IPS DF 19.7 (cell line): ENCODE results near the gene COLEC12.

Experiments used
- DNase-seq: peaks from one replicate; pipeline ENCODE4 v3.0.0-alpha.2; 2013; ENCODE audit warnings: low read depth, low spot score

COLEC12 gene

DNA sequence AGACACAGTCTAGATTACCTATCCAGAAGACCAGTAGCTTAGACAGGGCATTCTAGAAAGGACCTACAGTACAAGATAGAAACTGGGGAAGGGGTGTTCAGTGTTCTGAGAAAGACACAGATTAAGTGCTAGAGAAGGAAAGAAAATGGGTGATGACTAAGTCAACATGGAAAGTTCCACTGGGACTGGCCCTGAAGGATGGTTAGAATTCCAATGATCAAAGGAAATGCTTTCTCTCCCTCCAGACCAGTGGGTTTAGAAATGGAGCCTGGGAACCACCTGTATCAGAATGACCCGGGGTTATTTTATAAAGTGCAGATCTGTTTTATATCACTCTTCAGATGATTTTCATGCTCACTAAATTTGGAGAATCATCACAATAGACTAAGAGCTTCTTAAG is 5.8 kb upstream of the COLEC12 start:
- no peak for DNase-seq

DNA sequence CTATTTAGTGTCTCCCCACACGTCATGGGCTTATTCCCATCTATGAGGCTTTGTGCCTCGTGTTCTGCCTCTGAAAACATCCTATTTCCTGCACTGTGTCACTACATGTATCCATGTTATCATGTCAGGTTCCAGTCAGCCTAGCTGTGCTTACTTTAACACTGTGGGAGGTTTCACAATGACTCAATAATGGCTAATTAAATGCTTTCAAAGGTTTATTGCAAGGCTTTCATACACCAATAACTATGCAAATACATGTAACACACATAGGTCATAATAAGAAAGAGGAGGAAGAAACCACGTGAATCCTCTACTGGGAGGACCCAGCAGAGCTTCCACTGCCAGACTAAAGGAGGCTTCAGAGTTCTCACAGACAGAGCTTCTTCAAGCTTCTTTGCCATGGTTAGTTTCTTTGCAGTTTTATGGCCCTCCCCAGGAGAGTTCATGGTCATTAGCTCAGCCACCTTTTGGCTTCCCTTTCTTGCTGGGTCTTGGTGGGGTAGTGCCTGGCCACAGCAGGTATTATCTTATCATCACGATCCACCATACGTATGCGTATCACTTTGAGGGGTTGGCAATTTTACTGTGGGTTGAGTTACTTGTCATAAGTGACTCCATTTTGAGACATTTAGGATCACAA is 5.1 kb upstream of the COLEC12 start:
- no peak for DNase-seq

DNA sequence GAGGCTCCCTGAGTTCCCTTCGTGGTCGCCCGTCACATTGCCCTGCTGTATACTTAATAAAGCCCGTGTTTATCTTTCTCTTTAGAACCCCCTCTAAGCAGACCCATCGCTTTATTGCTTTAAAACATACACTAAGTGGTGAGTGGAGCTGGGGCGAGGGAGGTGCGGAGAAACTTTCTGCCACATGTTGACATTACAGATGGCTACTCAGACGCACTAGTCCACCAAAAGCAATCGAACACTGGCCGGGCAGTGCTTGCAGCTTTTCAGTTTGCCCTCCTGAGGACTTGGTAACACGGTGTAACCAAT is 859 bp upstream of the COLEC12 start:
- no peak for DNase-seq

DNA sequence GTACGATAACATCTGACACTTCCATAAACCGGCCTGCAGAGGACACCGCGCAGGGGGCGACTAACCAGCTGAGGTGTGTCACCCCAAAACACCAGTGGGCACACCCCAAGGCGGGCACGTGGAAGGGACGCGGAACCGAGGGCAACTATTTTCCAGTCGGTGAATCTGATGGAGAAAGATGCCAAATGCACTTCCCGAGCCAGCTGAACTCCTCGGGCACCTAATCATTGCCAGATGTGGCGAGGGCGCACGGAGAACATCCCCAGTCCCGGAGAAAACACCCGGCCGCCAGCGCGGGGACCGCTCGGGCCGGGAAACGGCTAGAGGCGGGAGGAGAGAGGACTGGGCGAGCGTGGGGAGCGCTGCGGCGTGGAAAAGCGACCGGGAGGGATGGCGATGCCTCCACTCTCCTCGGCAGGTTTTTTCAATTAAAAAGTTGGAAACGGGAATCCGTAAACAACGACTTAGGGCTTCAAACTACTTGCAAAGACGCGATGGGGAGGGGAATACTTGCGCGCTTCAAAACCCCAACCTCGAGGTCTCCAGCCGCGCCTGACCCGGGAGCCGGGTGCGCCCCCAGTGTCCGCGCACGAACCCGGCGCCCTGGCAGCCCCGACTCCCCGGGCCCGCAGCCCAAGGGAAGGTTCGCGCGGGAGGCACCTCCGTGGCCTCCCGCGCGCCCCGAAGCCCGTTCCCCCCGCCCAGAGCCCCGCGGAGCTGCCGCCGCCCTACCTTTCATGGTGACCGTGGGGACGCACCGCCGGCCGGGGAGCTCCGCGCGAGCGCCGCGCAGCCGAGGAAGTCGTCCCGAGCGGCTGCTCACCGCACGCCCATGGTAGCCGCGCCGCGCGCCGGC is 497 bp downstream of the COLEC12 start:
- DNase-seq = no peak

DNA sequence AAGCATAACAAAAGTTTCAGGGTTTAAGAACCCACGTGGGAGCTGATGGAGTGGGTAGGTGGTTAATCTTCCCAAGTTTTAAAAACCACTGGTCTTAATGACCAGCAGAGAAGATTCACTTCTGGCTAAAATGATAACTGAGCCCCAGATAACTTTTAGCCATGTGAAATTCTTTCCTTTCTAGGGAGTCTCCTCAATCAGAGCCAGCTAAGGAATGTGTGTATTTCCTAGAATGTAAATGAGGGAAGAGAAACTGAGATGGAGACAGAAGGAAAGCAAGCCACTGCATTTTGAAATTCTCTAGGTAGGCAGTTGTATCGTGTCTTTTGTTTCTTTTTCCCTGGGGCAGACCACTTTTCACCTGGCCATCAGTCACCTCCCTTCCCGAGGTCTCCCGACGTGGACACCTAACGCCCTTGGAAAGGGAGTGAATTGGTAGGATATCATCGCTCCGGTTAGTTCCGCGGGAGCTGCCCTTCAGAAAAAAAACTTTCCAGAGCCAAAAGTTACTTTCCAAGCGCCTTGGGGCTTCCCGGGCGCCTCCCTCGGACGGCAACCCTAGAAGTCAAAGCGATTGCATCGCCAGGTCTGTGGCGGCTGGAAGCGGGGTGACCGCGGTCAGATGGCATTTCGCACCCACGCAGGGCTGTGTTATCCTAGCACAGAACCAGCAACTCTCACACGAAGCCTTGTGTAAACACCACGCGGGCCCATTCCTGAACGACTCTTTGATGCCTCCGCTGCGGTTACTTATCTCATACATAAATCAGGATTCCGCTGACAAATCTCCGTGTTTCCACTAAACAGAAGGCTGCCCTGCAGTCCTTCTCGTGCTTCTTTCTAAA is 1.3 kb downstream of the COLEC12 start:
- DNase-seq = no peak

DNA sequence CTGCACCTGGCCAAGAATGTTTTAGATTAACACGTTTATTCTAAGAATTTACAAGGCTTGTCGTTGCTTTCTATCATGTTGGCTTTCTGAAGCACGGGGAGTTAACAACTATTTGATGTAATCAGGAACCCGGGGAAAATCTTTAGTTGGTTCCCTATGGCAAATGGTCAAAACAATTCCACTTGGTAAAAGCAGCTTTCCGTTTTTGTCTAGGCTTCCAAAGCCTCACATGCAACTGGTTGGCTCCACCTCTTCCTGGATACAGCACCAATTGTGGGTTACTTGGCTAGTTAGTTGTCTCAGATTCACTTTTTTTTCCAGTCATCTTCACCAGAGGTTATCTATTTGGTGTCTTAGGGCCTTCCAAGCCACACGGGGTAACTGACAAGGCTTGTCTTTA is 2.8 kb downstream of the COLEC12 start:
- DNase-seq = no peak

DNA sequence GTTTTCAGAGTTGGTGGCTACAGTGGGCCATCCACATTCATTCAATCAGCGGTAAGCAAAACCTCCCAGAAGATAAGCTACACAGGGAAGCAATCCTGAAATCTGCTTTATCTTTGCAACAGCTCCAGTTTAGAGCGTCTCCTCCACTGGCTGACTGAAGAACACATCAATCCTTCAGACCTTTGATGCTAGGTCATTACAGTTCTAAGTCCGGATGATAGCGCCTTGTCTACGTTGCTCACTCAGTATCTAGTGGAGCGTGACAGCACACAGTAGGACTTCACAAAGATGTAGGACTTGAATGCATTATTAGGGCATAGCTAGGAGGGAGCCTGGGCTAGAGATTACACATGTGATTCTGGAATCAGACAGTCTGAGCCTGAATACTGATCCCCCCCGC is 5.0 kb downstream of the COLEC12 start:
- DNase-seq = no peak

DNA sequence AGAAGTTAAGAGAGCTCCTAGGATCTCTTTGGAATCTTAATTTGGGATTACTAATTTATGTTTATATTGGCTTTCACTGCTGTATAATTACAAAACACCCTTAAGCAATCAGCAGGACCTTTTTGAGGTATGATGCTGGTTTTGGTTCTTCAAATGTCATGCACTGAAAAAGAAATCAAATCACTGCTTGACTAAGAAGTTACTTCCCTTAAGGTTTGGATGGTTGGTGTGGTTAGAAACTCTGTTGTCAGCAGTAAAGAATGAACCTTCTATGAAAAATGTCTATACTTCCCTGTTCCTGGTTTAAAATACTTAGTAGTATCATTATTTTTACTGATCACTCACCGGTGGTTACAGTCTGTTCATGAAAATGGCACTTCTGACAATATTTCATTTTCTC is 5.5 kb downstream of the COLEC12 start:
- DNase-seq = no peak

DNA sequence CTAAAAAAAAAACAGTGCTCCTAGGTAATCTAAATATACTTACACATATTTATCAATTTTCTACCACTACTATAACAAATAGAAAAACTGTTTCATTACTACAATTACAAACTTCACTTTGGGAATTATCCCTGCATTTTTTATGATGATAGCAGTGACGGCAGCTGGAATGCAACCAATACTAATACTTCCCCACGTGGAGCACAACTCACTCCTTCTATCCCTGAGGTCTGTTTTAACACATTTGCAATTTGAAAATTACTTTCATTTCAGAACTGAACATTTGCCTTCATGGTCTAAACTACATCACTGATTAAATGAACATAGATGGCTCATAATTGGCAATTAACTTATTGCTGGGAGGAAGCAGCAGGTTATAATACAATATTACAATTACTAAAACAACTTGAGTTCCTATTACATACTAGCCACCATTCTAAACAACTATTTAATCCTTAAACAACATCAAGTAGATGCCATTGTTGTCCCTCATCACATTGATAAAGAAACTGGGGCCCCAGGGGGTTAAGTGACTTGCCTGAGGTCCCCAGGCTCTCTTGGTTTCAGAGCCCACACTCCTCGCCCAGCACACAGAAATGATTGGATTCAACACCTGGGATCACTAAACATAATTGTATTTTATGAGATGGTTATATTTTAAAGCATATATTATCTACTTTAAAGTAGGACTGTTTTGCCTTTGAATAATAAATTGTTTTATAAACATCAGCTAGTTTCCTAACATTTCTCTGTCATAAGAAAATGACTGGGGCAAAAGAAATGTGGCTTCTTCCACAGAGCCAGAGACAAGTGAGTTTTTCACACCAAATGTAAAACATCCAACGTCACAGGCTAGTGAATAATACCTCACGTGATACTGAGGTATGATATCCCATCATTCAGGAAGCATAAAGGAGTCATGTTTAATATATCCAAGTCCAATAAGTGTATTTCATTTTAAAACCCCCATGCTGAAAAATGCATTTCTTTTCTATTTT is 6.2 kb downstream of the COLEC12 start:
- no peak for DNase-seq

DNA sequence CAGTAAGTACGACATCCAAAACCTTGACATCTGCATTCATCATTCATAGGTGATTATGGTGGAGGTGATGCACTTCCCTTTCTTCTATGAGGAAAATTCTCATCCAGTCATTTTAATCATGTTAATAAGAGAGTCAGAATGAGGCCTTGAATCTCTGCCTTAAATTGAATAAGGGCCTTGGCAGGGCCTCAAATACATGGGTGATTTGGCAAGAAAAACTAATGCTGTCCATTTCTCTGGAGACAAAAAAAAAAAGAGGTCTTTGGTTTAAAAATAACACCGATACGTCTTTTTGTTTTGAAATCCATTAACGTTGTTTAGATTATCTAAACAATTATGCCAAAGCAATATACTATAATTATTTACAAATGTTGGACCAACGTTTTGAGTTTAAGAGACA is 8.1 kb downstream of the COLEC12 start:
- no peak for DNase-seq

DNA sequence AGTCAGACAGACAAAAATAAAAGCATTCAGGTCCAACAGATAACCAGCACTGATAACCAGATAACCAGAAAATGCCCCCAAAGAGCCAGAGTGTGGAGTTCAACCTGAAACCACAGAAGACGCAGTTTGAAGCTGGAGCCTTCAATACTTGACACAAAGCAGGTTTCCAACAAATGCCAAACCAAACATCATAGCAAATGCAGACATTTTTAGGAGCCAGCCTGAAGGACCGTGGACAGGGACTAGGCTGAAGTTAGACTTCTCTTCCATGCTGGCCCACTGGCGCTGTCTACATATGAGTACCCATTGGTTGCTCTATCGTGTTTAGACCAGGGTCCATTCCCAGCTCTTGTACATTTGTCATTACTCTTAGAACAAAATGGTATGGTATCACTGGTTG is 9.9 kb downstream of the COLEC12 start:
- DNase-seq = no peak

DNA sequence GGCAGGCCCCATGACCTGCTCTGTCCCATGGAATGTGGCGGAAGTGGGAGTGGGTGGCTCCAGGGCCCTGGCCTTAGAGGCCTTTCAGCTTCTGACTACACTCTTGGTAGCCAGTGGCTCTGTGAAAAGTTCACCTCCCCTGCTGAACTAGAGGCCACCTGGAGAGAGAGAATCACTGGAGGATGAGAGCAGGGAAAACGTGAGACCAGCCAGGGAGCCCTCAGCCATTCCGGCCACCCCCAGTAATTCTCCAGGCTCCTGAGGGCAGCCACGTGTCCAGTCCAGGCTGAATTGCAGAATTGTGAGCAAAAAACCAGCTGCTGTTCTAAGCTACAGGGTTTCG is 10.5 kb downstream of the COLEC12 start:
- no peak for DNase-seq

DNA sequence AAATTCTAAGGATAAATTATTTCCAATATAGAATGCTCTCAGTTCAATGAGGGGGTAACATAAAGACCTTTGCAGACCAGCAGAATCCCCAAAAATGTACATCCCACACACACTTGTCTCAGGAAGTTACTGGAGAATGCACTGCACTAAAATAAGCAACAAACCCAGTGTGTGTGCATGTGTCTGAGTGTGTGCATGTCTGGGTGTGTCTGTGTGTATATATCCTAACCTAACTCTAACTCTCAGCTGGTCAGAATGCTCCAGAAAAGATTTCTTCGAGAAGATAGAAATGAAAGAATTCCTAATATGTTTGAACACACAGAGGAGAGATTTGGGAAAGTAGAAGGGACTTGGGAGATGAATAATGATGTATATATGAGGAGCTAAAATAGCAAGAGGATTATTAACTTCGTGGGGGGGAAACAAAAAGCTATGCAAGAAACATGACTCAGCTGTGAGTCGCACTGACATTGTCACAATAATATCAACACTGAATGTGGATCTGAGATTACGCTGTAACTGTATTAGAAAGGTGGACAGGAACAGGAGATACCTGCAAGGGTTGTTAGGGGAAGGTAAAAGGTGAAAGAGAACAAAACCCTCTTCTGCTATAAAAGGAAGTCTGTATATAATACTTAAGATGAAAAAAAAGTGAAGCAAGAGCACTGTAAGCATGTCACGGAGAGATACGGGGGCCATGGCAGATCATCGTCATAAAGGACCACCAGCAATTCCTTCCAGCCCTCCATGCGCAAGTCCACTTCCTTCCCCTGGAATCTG is 11.1 kb downstream of the COLEC12 start:
- DNase-seq = no peak

DNA sequence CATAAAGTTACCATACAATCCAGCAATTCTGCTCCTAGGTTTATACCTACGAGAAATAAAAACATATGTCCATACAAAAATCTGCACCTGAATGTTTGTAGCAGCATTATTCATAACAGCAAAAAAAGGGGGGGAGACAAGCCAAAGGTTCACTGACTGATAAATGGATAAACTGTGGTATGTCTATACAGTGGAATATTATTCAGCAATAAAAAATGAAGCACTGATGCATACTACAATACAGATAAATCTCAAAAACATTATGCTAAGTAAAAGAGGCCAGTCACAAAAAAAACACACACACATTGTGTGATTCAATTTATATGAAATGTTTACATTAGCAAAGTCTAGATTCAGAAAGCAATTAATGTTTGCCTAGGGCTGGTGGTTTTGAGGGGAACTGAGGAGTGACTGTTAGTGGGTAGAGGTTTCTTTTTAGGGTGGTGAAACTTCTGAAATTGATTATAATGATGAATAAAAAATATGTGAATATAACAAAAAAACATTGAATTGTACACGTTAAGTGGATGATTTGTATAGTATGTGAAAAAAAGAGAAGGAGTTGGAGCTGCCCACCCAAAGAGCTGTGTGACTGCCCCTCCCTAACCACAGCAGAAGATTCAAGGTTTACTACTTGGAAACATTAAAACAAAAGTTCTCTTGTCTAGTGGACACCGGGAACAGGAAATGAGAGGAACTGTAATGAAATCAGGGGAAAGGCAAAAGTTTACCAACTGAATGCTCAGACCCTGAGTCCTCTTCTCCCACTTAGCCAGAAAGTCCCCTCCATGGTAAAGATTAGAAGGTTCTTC is 13.4 kb downstream of the COLEC12 start:
- DNase-seq = no peak

DNA sequence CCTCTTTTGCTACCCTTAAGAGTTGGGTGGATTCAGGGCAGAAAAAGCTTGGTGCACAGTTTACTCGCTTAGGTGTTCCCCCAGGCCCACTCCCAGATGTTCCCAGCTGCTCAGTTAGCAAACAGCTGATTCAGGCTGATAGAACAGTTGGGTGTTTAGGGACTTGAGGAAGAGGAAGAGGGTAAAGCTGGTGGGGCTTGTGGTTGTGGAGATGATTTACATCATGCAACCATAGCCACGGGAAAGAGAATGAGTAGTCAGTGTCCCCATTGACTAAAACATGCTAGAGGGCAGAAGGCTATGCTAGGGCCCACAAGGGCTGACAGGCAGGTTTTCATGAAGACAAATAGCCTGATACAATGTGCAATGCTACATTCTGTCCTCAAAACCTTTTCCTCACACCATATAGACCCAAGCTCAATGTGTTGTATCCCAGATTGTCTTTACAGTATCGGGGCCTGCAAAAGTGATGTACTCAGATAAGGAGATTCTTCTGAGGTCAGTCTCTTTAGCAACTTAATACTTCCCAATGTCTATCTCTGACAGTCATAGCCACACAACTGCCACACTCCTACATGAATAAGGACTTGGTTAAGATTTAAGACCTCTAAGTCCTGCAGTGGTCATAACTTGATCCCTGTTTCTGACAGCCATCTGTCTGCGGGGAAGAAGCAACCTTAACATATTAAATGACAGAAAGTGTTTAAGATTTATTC is 15.6 kb downstream of the COLEC12 start:
- no peak for DNase-seq

DNA sequence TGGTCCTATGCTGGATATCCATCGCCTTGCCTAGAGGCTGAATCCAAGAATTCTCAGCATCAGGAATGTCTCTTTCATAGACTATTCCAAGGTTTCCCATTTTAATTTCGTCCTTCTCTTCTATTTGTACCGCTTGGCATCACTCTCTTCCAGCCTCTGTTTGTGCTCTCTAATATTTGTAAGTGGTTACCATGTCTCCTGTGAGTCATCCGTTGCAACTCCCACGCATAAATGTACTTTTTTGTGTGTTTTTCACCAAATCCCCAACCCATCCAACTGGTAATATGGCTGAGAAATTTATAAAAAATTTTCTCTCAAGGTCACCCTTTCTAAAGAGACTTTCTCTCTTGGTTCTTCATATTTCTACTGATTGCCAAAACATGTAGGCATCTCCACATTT is 21.8 kb downstream of the COLEC12 start:
- no peak for DNase-seq

DNA sequence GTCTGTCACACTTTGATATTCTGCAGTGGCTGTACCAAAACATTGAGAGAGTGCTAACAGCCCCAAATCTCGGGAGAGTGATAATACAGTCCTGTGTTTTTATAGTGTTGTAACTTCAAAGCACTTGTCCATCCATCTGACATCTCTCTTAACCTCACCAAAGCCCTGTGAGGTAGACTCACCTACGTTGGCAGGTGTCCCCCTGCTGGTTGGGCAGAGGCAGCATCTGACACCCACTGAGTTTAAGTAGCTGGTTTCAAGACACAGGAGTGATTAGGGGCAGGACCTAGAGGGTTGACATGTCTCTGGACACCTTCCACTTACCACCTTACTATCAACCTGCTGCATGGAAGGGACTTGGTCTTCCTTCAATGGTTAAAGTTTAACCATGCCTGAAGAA is 22.9 kb downstream of the COLEC12 start:
- no peak for DNase-seq

DNA sequence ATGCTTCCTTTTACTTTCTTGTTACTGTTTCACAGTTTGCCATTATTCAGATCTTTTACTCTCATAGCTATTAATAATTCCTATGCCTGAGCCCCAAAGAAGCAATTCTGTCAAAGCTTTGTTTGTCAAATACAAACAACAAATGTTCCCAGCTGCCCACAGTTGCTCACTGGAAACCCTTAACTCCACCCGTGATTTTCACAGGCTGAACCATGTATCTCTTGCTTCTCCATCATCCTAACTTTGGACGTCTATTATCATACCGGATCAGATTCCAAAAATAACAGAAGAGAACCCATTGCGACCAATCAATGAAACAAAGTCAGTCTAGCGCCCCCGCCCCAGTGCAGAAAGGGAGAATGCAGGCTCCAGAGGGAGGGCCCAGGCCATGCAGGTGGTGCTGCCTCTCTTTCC is 24.2 kb downstream of the COLEC12 start:
- DNase-seq = no peak
